Measurements from ENCODE around the gene KCNG1. TPM values are rescaled to one million over a fixed set of nuclear protein-coding genes. Genes with fewer than 3 reads are reported as not detected.

The KCNG1 gene
- total and polyA plus RNA-seq, 2 experiments from 2014 or later = 8.1 to 26.3 TPM

- Histone ChIP-seq H3K79me2 (replicated peaks; ENCODE audit: insufficient read depth) (no peaks in the 10 kb centered on the region), H3K36me3 (ENCODE audit: insufficient read depth) (no peaks in the 10 kb centered on the region), H4K20me1 (replicated peaks; ENCODE audit: insufficient read depth) (no peaks in the 10 kb centered on the region), H3K4me2 (no peak overlapping the region), H3K4me3 (no peak overlapping the region), H3F3A (replicated peaks; ENCODE audit: low read depth) (0 out of 2 replicates have a peak, but pooled peaks cover 2% of the 10 kb centered on the region), H2AFZ (0 out of 2 replicates have a peak overlapping the region, but pooled peaks have one; percentile 81), H3K4me1 (ENCODE audit: insufficient read depth) (no peaks in the 10 kb centered on the region), H3K9me2 (ENCODE audit: insufficient read depth) (no peaks in the 10 kb centered on the region), H3K27ac (ENCODE audit: low read depth) (no peak overlapping the region), H3K27me3 (ENCODE audit: insufficient read depth) (no peaks in the 10 kb centered on the region)
- peaks cover 2% of the 10 kb centered on the region; the same call in 1 of the 3 replicates for H3K4me1 Mint-ChIP-seq
- DNase-seq (ENCODE audit: low spot score) (no peak), ATAC-seq (no peak; the same call in 2 of the 3 replicates)
- no peaks in the 10 kb centered on the region for H3K36me3 Mint-ChIP-seq (ENCODE audit: low read depth)
- peaks cover 2% of the 10 kb centered on the region; the same call in 1 of the 3 replicates for H3K9me3 Mint-ChIP-seq
- no peak overlapping the region for H3K27ac Mint-ChIP-seq
- H3K27me3 Mint-ChIP-seq (ENCODE audit: insufficient read depth, low read depth, poor library complexity) = peaks cover 3% of the 10 kb centered on the region
- TF ChIP-seq NANOG (IDR thresholded peaks at IDR 0.05; ENCODE audit: borderline replicate concordance) = no peak
- TF ChIP-seq EZH2 (IDR thresholded peaks at IDR 0.05; ENCODE audit: low read depth, unreplicated experiment) = no peak
- no peak for TF ChIP-seq REST (IDR thresholded peaks at IDR 0.05; ENCODE audit: unreplicated experiment)
- no peak for TF ChIP-seq ETS1 (IDR thresholded peaks at IDR 0.05)
- no peak for TF ChIP-seq CTCF (conservative IDR thresholded peaks at IDR 0.05; ENCODE audit: low read depth in 2 of 2)
- no peak for TF ChIP-seq ZNF114 (CRISPR knock-in tag; IDR thresholded peaks at IDR 0.05)
- TF ChIP-seq CREB1 (CRISPR knock-in tag; IDR thresholded peaks at IDR 0.05; ENCODE audit: low read depth) = no peak
- TF ChIP-seq ZNF462 (CRISPR knock-in tag; IDR thresholded peaks at IDR 0.05) = no peak
- no peak for TF ChIP-seq POLR2AphosphoS5 (IDR thresholded peaks at IDR 0.05; ENCODE audit: low read depth)
- no peak for TF ChIP-seq ZNF331 (CRISPR knock-in tag; IDR thresholded peaks at IDR 0.05; ENCODE audit: low read depth)
- no peak for TF ChIP-seq EZH2phosphoT487 (IDR thresholded peaks at IDR 0.05; ENCODE audit: unreplicated experiment)
- TF ChIP-seq STAT1 (IDR thresholded peaks at IDR 0.05; ENCODE audit: unreplicated experiment) = no peak
- TF ChIP-seq JUNB (IDR thresholded peaks at IDR 0.05; ENCODE audit: unreplicated experiment) = no peak
- H3K4me3 Mint-ChIP-seq = no peak overlapping the region
Measured at GRCh38 chr20:50975701-50976330, 47.1 kb downstream of the KCNG1 start.
